IPS-11a (cell line): ENCODE results near the gene USP33.
"Not testable (repeated sequence)": the region's sequence is repeated elsewhere in the genome, so short reads cannot be mapped to it uniquely, and the experiment has no call there.

ENCODE experiments used
- H3K4me3 ChIP-seq: one replicate; pipeline ENCODE4 v1.5.1; 2013; ENCODE audit warnings: low read depth, low read length, control low read depth

Gene USP33

GRCh38 chr1:77673030-77673429, 86.6 kb downstream of the USP33 start:
- no peak overlapping the region for H3K4me3 ChIP-seq

GRCh38 chr1:77672374-77672773, 87.3 kb downstream of the USP33 start:
- H3K4me3 ChIP-seq: no peak overlapping the region

DNA sequence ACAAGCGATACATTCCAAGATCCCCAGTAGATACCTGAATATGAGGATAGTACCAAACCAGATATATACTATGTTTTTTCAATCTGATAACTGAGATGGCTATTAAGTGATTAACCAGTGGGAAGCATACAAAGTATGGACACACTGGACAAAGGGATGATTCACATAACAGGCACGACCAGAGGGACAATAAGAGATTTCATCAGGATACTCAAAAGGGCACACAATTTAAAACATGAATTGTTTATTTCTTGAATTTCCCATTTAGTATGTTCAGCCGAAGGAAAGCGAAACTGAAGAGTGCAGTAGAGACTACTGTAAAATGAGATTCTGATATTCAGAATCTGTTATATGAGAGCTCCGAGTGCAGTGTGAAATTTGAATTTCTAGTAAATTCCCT, 87.8 kb downstream of the USP33 start:
- no peak overlapping the region for H3K4me3 ChIP-seq

- H3K4me3 ChIP-seq: no peak overlapping the region
Measured at GRCh38 chr1:77670330-77670729, 89.3 kb downstream of the USP33 start.

GRCh38 chr1:77668924-77669449, 90.7 kb downstream of the USP33 start:
- no peak overlapping the region for H3K4me3 ChIP-seq

- H3K4me3 ChIP-seq: no peak overlapping the region
Measured at GRCh38 chr1:77664939-77665516, 94.6 kb downstream of the USP33 start.

GRCh38 chr1:77661696-77662095, 98.0 kb downstream of the USP33 start:
- no peak overlapping the region for H3K4me3 ChIP-seq

- H3K4me3 ChIP-seq: no peak overlapping the region
Measured at GRCh38 chr1:77659879-77660593, 99.6 kb downstream of the USP33 start.

DNA sequence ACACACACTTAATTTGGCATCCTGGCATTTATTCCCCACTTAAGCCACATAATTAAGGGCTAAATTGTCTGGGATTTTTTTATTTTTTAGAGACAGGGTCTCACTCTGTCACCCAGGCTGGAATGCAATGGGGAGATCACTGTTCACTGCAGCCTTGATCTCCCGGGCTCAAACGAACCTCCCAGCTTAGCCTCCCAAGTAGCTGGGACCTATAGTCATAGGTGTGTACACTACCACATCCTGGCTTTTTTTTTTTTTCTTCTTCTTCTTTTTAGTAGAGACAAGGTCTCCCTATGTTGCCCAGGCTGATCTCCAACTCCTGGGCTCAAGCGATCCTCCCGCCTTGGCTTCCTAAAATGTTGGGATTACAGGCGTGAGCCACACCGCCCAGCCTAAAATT, 101.4 kb downstream of the USP33 start:
- no peak overlapping the region for H3K4me3 ChIP-seq

GRCh38 chr1:77655431-77655974, 104.1 kb downstream of the USP33 start:
- no peak overlapping the region for H3K4me3 ChIP-seq

GRCh38 chr1:77652970-77653516, 106.6 kb downstream of the USP33 start:
- no peak overlapping the region for H3K4me3 ChIP-seq

DNA sequence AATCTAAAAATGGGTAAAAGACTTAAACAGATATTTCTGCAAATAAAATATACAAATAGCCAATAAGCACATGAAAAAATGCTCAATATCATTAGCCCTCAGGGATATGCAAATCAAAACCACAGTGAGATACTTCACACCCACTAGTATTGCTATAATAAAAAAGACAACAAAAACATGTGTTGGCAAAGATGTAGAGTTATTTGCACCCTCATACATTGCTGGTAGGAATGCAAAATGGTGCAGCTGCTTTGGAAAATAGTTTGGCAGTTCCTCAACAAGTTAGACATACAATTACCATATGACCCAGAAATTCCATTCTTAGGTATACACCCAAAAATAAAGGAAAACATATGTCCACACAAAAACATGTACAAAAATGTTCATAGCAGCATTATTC, 107.4 kb downstream of the USP33 start:
- no peak overlapping the region for H3K4me3 ChIP-seq

- no peak overlapping the region for H3K4me3 ChIP-seq
Measured at GRCh38 chr1:77649127-77649526, 110.5 kb downstream of the USP33 start.

DNA sequence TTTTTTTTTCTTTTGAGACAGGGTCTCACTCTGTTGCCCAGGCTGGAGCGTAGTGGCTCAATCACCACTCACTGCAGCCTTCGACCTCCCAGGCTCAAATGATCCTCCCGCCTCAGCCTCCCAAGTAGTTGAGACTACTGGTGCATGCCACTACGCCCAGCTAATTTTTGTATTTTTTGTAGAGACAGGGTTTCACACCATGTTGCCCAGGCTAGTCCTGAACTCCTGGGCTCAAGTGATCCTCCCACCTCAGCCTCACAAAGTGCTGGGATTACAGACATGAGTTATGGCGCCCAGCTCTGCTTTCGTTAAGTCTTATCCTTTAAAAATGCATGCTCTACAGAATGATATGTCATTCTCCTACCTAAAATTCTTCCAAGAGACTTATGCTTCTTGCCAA, 113.4 kb downstream of the USP33 start:
- not testable (repeated sequence) for H3K4me3 ChIP-seq
